ENCODE data around the gene COL27A1. TPM values are rescaled to one million over a fixed set of nuclear protein-coding genes. Genes with fewer than 3 reads are reported as not detected.

COL27A1 gene
- total RNA-seq, 1 donor from 2014 or later: 9.3 TPM

GRCh38 chr9:114221706-114222465 lies 66.5 kb downstream of the COL27A1 start:
- intact Hi-C loops (cut with DNase I): no loop called here
- Histone ChIP-seq H3K4me3 (no peak overlapping the region), H3K27me3 (no peaks in the 10 kb centered on the region), H3K9me3 (no peaks in the 10 kb centered on the region), H3K27ac (no peak overlapping the region), H3K36me3 (no peaks in the 10 kb centered on the region), H3K4me1 (peaks cover 0 to 6% of the 10 kb centered on the region in 2 donors)
- no peak for TF ChIP-seq CTCF (IDR thresholded peaks at IDR 0.05)
- DNase-seq (ENCODE audit: low spot score in 2 of 2): no peak

- Histone ChIP-seq H3K27ac (no peak overlapping the region), H3K4me1 (peaks cover 0 to 9% of the 10 kb centered on the region in 2 donors), H3K4me3 (no peak overlapping the region), H3K27me3 (no peaks in the 10 kb centered on the region), H3K9me3 (no peaks in the 10 kb centered on the region), H3K36me3 (no peaks in the 10 kb centered on the region)
- no peak for DNase-seq (ENCODE audit: low spot score in 2 of 2)
- intact Hi-C loops (cut with DNase I): no loop called here
- TF ChIP-seq CTCF (IDR thresholded peaks at IDR 0.05): no peak
Measured at GRCh38 chr9:114223564-114224246, 68.4 kb downstream of the COL27A1 start.

- Histone ChIP-seq H3K9me3 (no peaks in the 10 kb centered on the region), H3K4me1 (peaks cover 0 to 9% of the 10 kb centered on the region in 2 donors), H3K4me3 (no peak overlapping the region), H3K36me3 (no peaks in the 10 kb centered on the region), H3K27me3 (no peaks in the 10 kb centered on the region), H3K27ac (no peak overlapping the region)
- DNase-seq (ENCODE audit: low spot score in 2 of 2): no peak
- no peak for TF ChIP-seq CTCF (IDR thresholded peaks at IDR 0.05)
- intact Hi-C loops (cut with DNase I): no loop called here
Measured at GRCh38 chr9:114224247-114224610, 68.9 kb downstream of the COL27A1 start.

DNA sequence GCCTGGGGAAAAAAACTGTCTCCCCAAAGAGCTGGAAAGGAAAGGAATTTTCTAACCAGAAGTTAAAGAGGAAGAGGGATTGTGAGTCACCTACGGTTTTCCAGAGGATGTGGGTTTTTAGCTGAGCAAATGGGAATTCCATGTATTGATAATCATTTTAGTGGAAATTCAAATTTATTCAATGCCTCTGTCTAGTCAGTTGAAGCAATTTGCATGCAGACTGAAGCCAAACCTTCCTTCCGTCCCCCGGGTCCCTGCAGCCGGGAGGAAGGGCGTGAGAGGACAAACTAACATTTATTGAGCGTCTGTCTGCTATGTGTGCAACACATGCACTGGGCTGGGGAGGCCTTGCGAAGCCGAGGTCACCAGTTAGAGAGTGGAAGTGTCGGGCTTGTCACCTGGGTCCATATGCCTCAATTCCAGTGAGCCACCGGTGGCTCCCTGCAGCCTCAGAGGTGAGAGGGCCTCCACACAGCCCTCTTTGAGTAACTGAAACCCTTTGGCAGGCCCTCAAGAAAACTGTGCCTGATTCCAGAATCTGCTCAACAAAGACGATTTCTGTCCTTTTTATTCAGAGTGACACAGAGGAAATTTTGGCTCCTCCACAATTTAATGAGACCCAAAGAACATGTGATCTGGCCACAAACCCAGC lies 70.3 kb downstream of the COL27A1 start:
- peaks cover 0 to 17% of the 10 kb centered on the region in 2 donors for H3K4me1 ChIP-seq
- H3K36me3 ChIP-seq: no peaks in the 10 kb centered on the region
- no peak overlapping the region for H3K4me3 ChIP-seq
- no peaks in the 10 kb centered on the region for H3K27me3 ChIP-seq
- DNase-seq (ENCODE audit: low spot score in 2 of 2): no peak
- no peaks in the 10 kb centered on the region for H3K9me3 ChIP-seq
- intact Hi-C loops (cut with DNase I): no loop called here
- H3K27ac ChIP-seq: no peak overlapping the region
- no peak for TF ChIP-seq CTCF (IDR thresholded peaks at IDR 0.05)

DNA sequence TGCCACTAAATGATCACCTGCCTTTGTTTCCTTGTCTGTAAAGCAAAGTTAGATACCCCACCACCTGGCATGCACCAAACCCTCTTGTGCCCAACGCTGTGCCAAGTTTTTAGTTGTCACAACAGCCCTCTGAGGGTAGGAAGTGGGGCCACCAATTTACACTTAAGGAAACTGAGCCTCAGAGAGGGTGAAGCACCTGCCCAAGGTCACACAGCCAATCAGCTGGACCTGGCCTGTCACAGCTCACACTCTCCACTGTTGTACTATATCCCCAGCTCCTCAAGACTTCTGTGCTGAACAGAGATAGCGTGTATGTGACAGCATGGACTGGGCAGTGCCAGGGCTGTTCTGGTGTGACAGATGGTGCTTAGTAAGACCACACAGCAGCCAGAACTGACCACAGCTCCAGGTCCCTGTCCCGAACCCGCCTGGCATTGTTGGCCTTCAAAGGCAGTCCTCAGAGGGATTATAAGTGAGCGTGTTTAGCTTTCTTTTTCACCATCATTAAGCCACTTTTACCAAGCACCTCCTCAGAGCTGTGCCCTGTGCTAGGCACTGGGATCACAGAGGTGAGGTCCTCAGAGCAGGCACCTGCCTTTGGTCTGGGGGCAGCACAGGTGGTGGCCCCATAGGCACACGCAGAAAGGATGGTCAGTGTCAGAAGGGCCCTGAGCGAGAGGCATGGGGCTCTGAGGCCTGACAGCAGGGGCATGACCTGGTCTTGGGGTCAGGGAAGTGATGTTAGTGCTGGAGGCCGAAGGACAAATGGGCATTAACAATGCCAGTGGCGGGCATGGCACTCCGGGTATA lies 71.1 kb downstream of the COL27A1 start:
- intact Hi-C loops (cut with DNase I): no loop called here
- no peak for DNase-seq (ENCODE audit: low spot score in 2 of 2)
- Histone ChIP-seq H3K27me3 (no peaks in the 10 kb centered on the region), H3K27ac (no peak overlapping the region), H3K4me1 (peaks cover 0 to 17% of the 10 kb centered on the region in 2 donors), H3K9me3 (no peaks in the 10 kb centered on the region), H3K4me3 (no peak overlapping the region), H3K36me3 (no peaks in the 10 kb centered on the region)
- no peak for TF ChIP-seq CTCF (IDR thresholded peaks at IDR 0.05)
